Measurements from ENCODE around the gene ASIC5.
"Not testable (repeated sequence)": the region's sequence is repeated elsewhere in the genome, so short reads cannot be mapped to it uniquely, and the experiment has no call there.

ASIC5 gene

GRCh38 chr4:155800685-155801343 lies 65.3 kb downstream of the ASIC5 start:
- H3K36me3 ChIP-seq (ENCODE audit: control insufficient read depth, insufficient read depth, low read length): no peaks in the 10 kb centered on the region
- H3K4me3 ChIP-seq (ENCODE audit: low read depth, low read length): no peak overlapping the region
- H3K9me3 ChIP-seq (ENCODE audit: control insufficient read depth, insufficient read depth, low read length): no peaks in the 10 kb centered on the region
- H3K4me1 ChIP-seq (ENCODE audit: control insufficient read depth, insufficient read depth, low read length): no peaks in the 10 kb centered on the region
- H3K27me3 ChIP-seq (ENCODE audit: control insufficient read depth, insufficient read depth, low read length): no peaks in the 10 kb centered on the region
- H3K9ac ChIP-seq (ENCODE audit: low read depth, low read length): no peak overlapping the region
- H3K27ac ChIP-seq (ENCODE audit: low read depth, low read length): no peak overlapping the region

DNA sequence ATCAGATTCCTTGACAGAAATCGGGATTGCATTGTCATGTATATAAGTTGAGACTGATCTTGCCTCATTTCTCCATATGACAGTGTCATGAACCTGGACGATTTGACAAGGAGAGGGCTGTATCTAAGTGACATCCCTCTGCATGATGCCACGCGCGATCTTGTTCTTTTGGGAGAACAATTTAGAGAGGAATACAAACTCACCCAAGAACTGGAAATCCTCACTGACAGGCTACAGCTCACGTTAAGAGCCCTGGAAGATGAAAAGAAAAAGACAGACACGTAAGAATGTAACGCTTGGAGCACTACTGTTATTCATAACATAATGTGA lies 66.3 kb downstream of the ASIC5 start:
- H3K27ac ChIP-seq (ENCODE audit: low read depth, low read length): no peak overlapping the region
- H3K4me1 ChIP-seq (ENCODE audit: control insufficient read depth, insufficient read depth, low read length): no peaks in the 10 kb centered on the region
- H3K4me3 ChIP-seq (ENCODE audit: low read depth, low read length): no peak overlapping the region
- H3K36me3 ChIP-seq (ENCODE audit: control insufficient read depth, insufficient read depth, low read length): no peaks in the 10 kb centered on the region
- H3K9ac ChIP-seq (ENCODE audit: low read depth, low read length): no peak overlapping the region
- no peaks in the 10 kb centered on the region for H3K27me3 ChIP-seq (ENCODE audit: control insufficient read depth, insufficient read depth, low read length)
- H3K9me3 ChIP-seq (ENCODE audit: control insufficient read depth, insufficient read depth, low read length): no peaks in the 10 kb centered on the region

DNA sequence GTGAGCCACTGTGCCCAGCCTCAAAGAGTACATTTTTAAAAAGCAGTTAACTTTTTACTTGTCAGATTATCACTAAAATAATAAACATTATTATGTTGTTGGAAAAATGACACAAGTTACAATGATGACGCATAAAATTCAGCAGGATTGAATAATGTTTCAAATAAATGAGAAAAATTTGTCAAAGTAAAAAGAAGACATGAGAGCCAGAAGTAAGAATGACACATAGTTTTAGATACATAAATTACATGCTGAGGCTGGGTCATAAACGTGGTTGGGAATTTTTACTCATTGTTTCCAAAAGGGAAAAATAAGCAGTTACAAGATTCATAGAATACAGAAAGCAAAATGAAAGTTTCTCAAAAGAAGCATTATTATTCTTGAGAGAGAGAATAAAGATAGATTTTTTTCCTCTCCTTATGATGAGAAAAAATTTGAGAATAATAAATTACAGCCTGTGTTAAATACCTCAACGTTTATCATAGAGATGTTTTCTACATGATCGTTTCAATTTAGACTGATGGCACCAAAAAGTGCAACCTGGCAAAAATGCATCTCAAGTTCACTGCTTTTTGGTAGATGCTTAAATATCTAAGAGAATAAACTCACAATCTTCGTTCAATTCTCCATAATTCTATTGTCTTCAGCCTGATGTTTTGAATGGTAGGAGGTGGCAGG lies 66.8 kb downstream of the ASIC5 start:
- H3K27ac ChIP-seq (ENCODE audit: low read depth, low read length): no peak overlapping the region
- H3K27me3 ChIP-seq (ENCODE audit: control insufficient read depth, insufficient read depth, low read length): no peaks in the 10 kb centered on the region
- H3K36me3 ChIP-seq (ENCODE audit: control insufficient read depth, insufficient read depth, low read length): no peaks in the 10 kb centered on the region
- H3K4me1 ChIP-seq (ENCODE audit: control insufficient read depth, insufficient read depth, low read length): no peaks in the 10 kb centered on the region
- no peak overlapping the region for H3K4me3 ChIP-seq (ENCODE audit: low read depth, low read length)
- H3K9ac ChIP-seq (ENCODE audit: low read depth, low read length): no peak overlapping the region
- no peaks in the 10 kb centered on the region for H3K9me3 ChIP-seq (ENCODE audit: control insufficient read depth, insufficient read depth, low read length)

- H3K9ac ChIP-seq (ENCODE audit: low read depth, low read length); H3K27me3 ChIP-seq (ENCODE audit: control insufficient read depth, insufficient read depth, low read length); H3K4me3 ChIP-seq (ENCODE audit: low read depth, low read length); H3K36me3 ChIP-seq (ENCODE audit: control insufficient read depth, insufficient read depth, low read length); H3K4me1 ChIP-seq (ENCODE audit: control insufficient read depth, insufficient read depth, low read length); H3K27ac ChIP-seq (ENCODE audit: low read depth, low read length); H3K9me3 ChIP-seq (ENCODE audit: control insufficient read depth, insufficient read depth, low read length): not testable (repeated sequence)
Measured at GRCh38 chr4:155797581-155797980, 68.5 kb downstream of the ASIC5 start.

- Histone ChIP-seq H3K4me3 (ENCODE audit: low read depth, low read length) (no peak overlapping the region), H3K9ac (ENCODE audit: low read depth, low read length) (no peak overlapping the region), H3K36me3 (ENCODE audit: control insufficient read depth, insufficient read depth, low read length) (no peaks in the 10 kb centered on the region), H3K27me3 (ENCODE audit: control insufficient read depth, insufficient read depth, low read length) (no peaks in the 10 kb centered on the region), H3K27ac (ENCODE audit: low read depth, low read length) (no peak overlapping the region), H3K4me1 (ENCODE audit: control insufficient read depth, insufficient read depth, low read length) (no peaks in the 10 kb centered on the region), H3K9me3 (ENCODE audit: control insufficient read depth, insufficient read depth, low read length) (no peaks in the 10 kb centered on the region)
Measured at GRCh38 chr4:155795991-155796390, 70.1 kb downstream of the ASIC5 start.

DNA sequence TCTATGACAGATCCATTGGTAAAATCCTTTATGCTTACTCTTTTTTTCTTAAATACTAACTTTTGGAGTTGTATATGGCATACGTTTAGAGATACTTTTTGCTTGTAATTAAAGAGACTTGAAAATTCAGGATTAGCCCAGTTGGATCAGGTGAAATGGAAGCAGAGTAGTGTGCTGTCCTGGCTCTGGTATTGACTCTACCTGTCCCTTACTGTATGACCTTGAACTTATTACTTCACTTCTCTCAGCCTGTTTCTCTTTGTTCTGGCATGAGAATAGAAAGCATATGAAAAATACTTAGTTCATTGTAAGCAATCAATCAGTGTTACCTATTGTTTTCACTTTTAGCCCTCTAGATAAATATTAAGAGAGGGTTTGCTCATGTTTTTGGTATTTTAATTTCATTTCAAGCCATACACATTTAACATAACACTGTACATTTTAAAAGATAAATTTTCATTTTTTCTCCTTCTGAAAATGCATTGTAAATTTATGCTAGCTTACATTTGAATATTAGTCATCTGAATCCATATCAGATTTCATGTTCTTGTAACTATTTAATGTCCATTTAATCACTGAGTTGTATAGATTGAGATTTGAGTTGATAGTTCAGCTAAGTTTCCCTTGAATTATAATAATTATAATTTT lies 71.4 kb downstream of the ASIC5 start:
- no peaks in the 10 kb centered on the region for H3K9me3 ChIP-seq (ENCODE audit: control insufficient read depth, insufficient read depth, low read length)
- no peaks in the 10 kb centered on the region for H3K36me3 ChIP-seq (ENCODE audit: control insufficient read depth, insufficient read depth, low read length)
- no peak overlapping the region for H3K9ac ChIP-seq (ENCODE audit: low read depth, low read length)
- H3K27ac ChIP-seq (ENCODE audit: low read depth, low read length): no peak overlapping the region
- H3K27me3 ChIP-seq (ENCODE audit: control insufficient read depth, insufficient read depth, low read length): no peaks in the 10 kb centered on the region
- no peaks in the 10 kb centered on the region for H3K4me1 ChIP-seq (ENCODE audit: control insufficient read depth, insufficient read depth, low read length)
- no peak overlapping the region for H3K4me3 ChIP-seq (ENCODE audit: low read depth, low read length)

GRCh38 chr4:155789982-155790381 lies 76.1 kb downstream of the ASIC5 start:
- no peak overlapping the region for H3K27ac ChIP-seq (ENCODE audit: low read depth, low read length)
- H3K4me3 ChIP-seq (ENCODE audit: low read depth, low read length): no peak overlapping the region
- no peak overlapping the region for H3K9ac ChIP-seq (ENCODE audit: low read depth, low read length)
- H3K4me1 ChIP-seq (ENCODE audit: control insufficient read depth, insufficient read depth, low read length): no peaks in the 10 kb centered on the region
- no peaks in the 10 kb centered on the region for H3K36me3 ChIP-seq (ENCODE audit: control insufficient read depth, insufficient read depth, low read length)
- no peaks in the 10 kb centered on the region for H3K9me3 ChIP-seq (ENCODE audit: control insufficient read depth, insufficient read depth, low read length)
- no peaks in the 10 kb centered on the region for H3K27me3 ChIP-seq (ENCODE audit: control insufficient read depth, insufficient read depth, low read length)

DNA sequence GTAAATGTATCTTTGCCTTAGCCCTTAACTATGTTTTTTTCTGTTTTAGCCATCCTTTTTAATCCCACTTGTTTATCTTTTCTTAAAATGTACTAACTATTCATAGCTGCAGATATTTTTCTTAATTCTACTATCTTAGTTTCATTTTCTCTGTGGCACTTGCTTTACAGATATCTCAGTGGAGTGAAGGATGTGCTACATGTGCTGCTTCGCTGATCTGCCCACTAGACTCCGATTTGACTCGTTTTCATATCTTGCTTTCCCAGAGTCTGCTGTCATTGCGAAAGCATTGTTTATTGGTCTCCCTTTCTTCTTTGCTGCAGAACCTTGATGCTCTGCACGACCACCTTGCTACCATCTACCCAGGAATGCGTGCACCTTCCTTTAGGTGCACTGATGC lies 76.7 kb downstream of the ASIC5 start:
- Histone ChIP-seq H3K36me3 (ENCODE audit: control insufficient read depth, insufficient read depth, low read length) (no peaks in the 10 kb centered on the region), H3K27me3 (ENCODE audit: control insufficient read depth, insufficient read depth, low read length) (no peaks in the 10 kb centered on the region), H3K4me1 (ENCODE audit: control insufficient read depth, insufficient read depth, low read length) (no peaks in the 10 kb centered on the region), H3K9ac (ENCODE audit: low read depth, low read length) (no peak overlapping the region), H3K4me3 (ENCODE audit: low read depth, low read length) (no peak overlapping the region), H3K9me3 (ENCODE audit: control insufficient read depth, insufficient read depth, low read length) (no peaks in the 10 kb centered on the region), H3K27ac (ENCODE audit: low read depth, low read length) (no peak overlapping the region)

GRCh38 chr4:155787113-155787710 lies 78.9 kb downstream of the ASIC5 start:
- Histone ChIP-seq H3K4me1 (ENCODE audit: control insufficient read depth, insufficient read depth, low read length) (no peaks in the 10 kb centered on the region), H3K9ac (ENCODE audit: low read depth, low read length) (no peak overlapping the region), H3K27me3 (ENCODE audit: control insufficient read depth, insufficient read depth, low read length) (no peaks in the 10 kb centered on the region), H3K4me3 (ENCODE audit: low read depth, low read length) (no peak overlapping the region), H3K27ac (ENCODE audit: low read depth, low read length) (no peak overlapping the region), H3K36me3 (ENCODE audit: control insufficient read depth, insufficient read depth, low read length) (no peaks in the 10 kb centered on the region), H3K9me3 (ENCODE audit: control insufficient read depth, insufficient read depth, low read length) (no peaks in the 10 kb centered on the region)

GRCh38 chr4:155785828-155786227 lies 80.2 kb downstream of the ASIC5 start:
- no peaks in the 10 kb centered on the region for H3K27me3 ChIP-seq (ENCODE audit: control insufficient read depth, insufficient read depth, low read length)
- no peaks in the 10 kb centered on the region for H3K36me3 ChIP-seq (ENCODE audit: control insufficient read depth, insufficient read depth, low read length)
- H3K9me3 ChIP-seq (ENCODE audit: control insufficient read depth, insufficient read depth, low read length): no peaks in the 10 kb centered on the region
- H3K27ac ChIP-seq (ENCODE audit: low read depth, low read length): no peak overlapping the region
- no peak overlapping the region for H3K4me3 ChIP-seq (ENCODE audit: low read depth, low read length)
- H3K4me1 ChIP-seq (ENCODE audit: control insufficient read depth, insufficient read depth, low read length): peaks cover 6% of the 10 kb centered on the region; the same call in 1 of the 2 replicates
- H3K9ac ChIP-seq (ENCODE audit: low read depth, low read length): no peak overlapping the region

- Histone ChIP-seq H3K27ac (ENCODE audit: low read depth, low read length) (no peak overlapping the region), H3K36me3 (ENCODE audit: control insufficient read depth, insufficient read depth, low read length) (no peaks in the 10 kb centered on the region), H3K27me3 (ENCODE audit: control insufficient read depth, insufficient read depth, low read length) (no peaks in the 10 kb centered on the region), H3K4me3 (ENCODE audit: low read depth, low read length) (no peak overlapping the region), H3K4me1 (ENCODE audit: control insufficient read depth, insufficient read depth, low read length) (peaks cover 7% of the 10 kb centered on the region; the same call in 1 of the 2 replicates), H3K9ac (ENCODE audit: low read depth, low read length) (no peak overlapping the region), H3K9me3 (ENCODE audit: control insufficient read depth, insufficient read depth, low read length) (no peaks in the 10 kb centered on the region)
Measured at GRCh38 chr4:155784637-155785036, 81.4 kb downstream of the ASIC5 start.

All from HUES48 (cell line).